RWPE2 (cell line): ENCODE results near the gene SLC35G3.
"Not testable (repeated sequence)": the region's sequence is repeated elsewhere in the genome, so short reads cannot be mapped to it uniquely, and the experiment has no call there.

Experiments used
- ATAC-seq: fragments of 200-7000 bp; cut with Tn5 transposase; 3 replicates; pipeline ENCODE4 v1.9.1; 2021; ENCODE audit warnings: low read depth
- DNase-seq: peaks from one replicate; pipeline ENCODE4 v3.0.0-alpha.2; 2020; ENCODE audit warnings: low spot score
- H3K27ac ChIP-seq: fragments of 450-650 bp; 2 replicates; pipeline ENCODE4 v1.5.1; 2017; ENCODE audit warnings: mild to moderate bottlenecking; ENCODE audit not compliant: poor library complexity, severe bottlenecking
- H3K27me3 ChIP-seq: fragments of 250-450 bp; sonication (Bioruptor Pico); 2 replicates; pipeline ENCODE4 v1.5.1; 2021; ENCODE audit warnings: mild to moderate bottlenecking, moderate library complexity; ENCODE audit not compliant: insufficient read depth, poor library complexity, severe bottlenecking
- H3K36me3 ChIP-seq: fragments of 250-450 bp; sonication (Bioruptor Pico); 2 replicates; pipeline ENCODE4 v1.5.1; 2020; ENCODE audit warnings: low read depth, mild to moderate bottlenecking, moderate library complexity
- H3K4me1 ChIP-seq: fragments of 250-450 bp; sonication (Bioruptor Pico); 2 replicates; pipeline ENCODE4 v1.5.1; 2021; ENCODE audit warnings: mild to moderate bottlenecking, moderate library complexity; ENCODE audit not compliant: insufficient read depth, poor library complexity, severe bottlenecking
- H3K4me3 ChIP-seq: fragments of 250-450 bp; sonication (Bioruptor Pico); 2 replicates; pipeline ENCODE4 v1.5.1; 2021; ENCODE audit warnings: mild to moderate bottlenecking, moderate library complexity; ENCODE audit not compliant: severe bottlenecking
- H3K9me3 ChIP-seq: fragments of 250-450 bp; sonication (Bioruptor Pico); 2 replicates; pipeline ENCODE4 v1.5.1; 2021; ENCODE audit warnings: mild to moderate bottlenecking, moderate library complexity; ENCODE audit not compliant: severe bottlenecking
- CTCF ChIP-seq: fragments of 450-650 bp; IDR thresholded peaks from one replicate; pipeline ENCODE4 v1.5.1; 2017; ENCODE audit warnings: mild to moderate bottlenecking, moderate library complexity; ENCODE audit not compliant: poor library complexity, severe bottlenecking

SLC35G3 gene

GRCh38 chr17:35235289-35235688, 41.1 kb upstream of the SLC35G3 start:
- Histone ChIP-seq H3K4me1 (peaks cover 11% of the 10 kb centered on the region), H3K27me3 (no peaks in the 10 kb centered on the region), H3K27ac (no peak overlapping the region), H3K9me3 (no peaks in the 10 kb centered on the region), H3K4me3 (no peak overlapping the region), H3K36me3 (no peaks in the 10 kb centered on the region)
- ATAC-seq (no peak), DNase-seq (no peak)
- no peak for TF ChIP-seq CTCF

DNA sequence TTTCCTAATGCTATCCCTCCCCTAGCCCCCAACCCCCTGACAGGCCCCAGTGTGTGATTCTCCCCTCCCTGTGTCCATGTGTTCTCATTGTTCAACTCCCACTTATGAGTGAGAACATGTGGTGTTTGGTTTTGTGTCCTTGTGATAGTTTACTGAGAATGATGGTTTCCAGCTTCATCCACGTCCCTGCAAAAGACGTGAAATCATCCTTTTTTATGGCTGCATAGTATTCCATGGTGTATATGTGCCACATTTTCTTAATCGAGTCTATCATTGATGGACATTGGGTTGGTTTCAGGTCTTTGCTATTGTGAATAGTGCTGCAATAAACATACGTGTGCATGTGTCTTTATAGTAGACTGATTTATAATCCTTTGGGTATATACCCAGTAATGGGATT, 40.1 kb upstream of the SLC35G3 start:
- H3K27me3 ChIP-seq, H3K36me3 ChIP-seq, DNase-seq, H3K4me1 ChIP-seq, H3K9me3 ChIP-seq, H3K4me3 ChIP-seq, H3K27ac ChIP-seq, ATAC-seq: not testable (repeated sequence)

- Histone ChIP-seq H3K4me1 (no peaks in the 10 kb centered on the region), H3K27ac (no peak overlapping the region), H3K4me3 (no peak overlapping the region), H3K36me3 (no peaks in the 10 kb centered on the region), H3K27me3 (no peaks in the 10 kb centered on the region), H3K9me3 (no peaks in the 10 kb centered on the region)
- ATAC-seq (no peak), DNase-seq (no peak)
- no peak for TF ChIP-seq CTCF
Observed at GRCh38 chr17:35229638-35230037, 35.4 kb upstream of the SLC35G3 start.

- no peaks in the 10 kb centered on the region for H3K4me1 ChIP-seq
- H3K4me3 ChIP-seq = no peak overlapping the region
- TF ChIP-seq CTCF = no peak
- DNase-seq (no peak), ATAC-seq (no peak)
- no peak overlapping the region for H3K27ac ChIP-seq
- H3K9me3 ChIP-seq = no peaks in the 10 kb centered on the region
- no peaks in the 10 kb centered on the region for H3K36me3 ChIP-seq
- peaks cover 3% of the 10 kb centered on the region for H3K27me3 ChIP-seq
Observed at GRCh38 chr17:35227546-35227945, 33.4 kb upstream of the SLC35G3 start.

- H3K27me3 ChIP-seq = peaks cover 3% of the 10 kb centered on the region
- ATAC-seq (no peak), DNase-seq (no peak)
- no peak overlapping the region for H3K27ac ChIP-seq
- TF ChIP-seq CTCF = no peak
- H3K4me1 ChIP-seq = no peaks in the 10 kb centered on the region
- no peaks in the 10 kb centered on the region for H3K9me3 ChIP-seq
- H3K36me3 ChIP-seq = no peaks in the 10 kb centered on the region
- no peak overlapping the region for H3K4me3 ChIP-seq
Observed at GRCh38 chr17:35224436-35224835, 30.2 kb upstream of the SLC35G3 start.

DNA sequence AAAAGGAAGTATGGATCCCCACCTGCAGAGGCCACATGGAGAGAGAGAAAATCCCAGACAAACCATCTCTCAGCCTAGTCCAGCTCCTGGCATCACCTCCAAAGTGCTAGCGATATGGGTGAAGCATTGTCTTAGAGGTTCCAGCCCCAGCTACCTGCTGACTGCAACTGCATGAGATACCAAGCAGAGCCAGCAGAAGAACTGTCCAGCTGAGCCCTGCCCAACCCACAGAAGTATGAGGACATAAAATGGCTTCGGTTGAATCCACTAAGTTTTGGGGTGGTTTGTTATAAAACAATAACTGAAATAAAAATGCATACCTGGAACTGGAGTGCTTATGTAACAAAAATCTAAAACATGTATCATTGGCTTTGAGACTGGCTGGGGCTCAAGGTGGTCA, 28.3 kb upstream of the SLC35G3 start:
- DNase-seq = no peak
- no peak for TF ChIP-seq CTCF
- H3K27ac ChIP-seq = no peak overlapping the region
- no peak overlapping the region for H3K4me3 ChIP-seq
- H3K27me3 ChIP-seq = peaks cover 3% of the 10 kb centered on the region
- no peaks in the 10 kb centered on the region for H3K36me3 ChIP-seq
- H3K9me3 ChIP-seq = no peaks in the 10 kb centered on the region
- H3K4me1 ChIP-seq = no peaks in the 10 kb centered on the region
- no peak for ATAC-seq
